ENCODE measurements around the gene SCAPER.
"Not testable (repeated sequence)": the region's sequence is repeated elsewhere in the genome, so short reads cannot be mapped to it uniquely, and the experiment has no call there.

Gene SCAPER

DNA sequence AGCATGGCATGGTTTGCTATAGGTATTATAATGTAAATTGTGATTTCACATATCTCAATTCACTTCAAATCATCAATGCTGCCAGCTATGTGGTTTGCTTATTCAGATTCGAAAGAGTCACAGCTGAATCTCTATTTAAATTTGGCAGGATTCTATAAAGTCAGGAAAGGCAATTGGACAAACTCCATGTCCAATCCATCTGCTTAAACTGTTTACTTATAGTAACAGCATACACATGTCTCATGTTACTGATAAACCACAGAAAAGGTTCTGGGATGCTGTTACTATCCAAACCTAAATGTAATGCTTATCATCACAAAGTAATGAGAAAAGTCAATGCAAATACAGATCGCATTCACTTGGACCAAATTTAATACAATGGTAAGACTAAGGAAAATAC is 338.9 kb downstream of the SCAPER start:
- no peak for DNase-seq

DNA sequence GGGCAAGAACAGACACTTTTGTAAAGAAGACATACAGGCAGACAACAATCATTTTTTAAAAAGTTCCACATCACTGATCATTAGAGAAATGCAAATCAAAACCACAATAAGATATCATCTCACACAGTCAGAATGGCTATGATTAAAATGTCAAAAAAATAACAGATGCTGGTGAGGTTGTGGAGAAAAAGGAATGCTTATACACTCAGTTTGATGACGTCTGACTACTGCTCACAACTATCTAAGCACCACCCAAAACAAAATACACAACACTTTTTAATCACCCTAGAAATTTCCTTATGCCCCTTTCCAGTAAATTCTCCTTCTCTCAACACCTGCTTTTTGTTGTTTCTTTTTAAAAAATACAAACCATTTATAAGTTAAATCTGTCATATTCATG is 339.8 kb downstream of the SCAPER start:
- no peak for DNase-seq

DNA sequence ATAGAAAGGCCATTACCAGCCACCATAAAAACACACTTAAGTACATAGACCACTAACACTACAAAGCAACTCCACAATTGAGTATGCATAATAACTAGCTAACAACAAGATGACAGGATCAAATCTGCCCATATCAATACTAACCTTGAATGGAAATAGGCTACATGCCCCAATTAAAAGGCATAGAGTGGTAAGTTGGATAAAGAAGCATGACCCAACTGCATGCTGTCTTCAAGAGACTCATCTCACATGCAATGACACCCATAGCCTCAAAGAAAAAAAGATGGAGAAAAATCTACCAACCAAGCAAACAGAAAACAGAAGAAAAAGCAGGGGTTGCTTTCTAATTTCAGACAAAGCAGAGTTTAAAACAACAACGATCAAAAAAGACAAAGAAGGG is 349.9 kb downstream of the SCAPER start:
- DNase-seq: no peak

DNA sequence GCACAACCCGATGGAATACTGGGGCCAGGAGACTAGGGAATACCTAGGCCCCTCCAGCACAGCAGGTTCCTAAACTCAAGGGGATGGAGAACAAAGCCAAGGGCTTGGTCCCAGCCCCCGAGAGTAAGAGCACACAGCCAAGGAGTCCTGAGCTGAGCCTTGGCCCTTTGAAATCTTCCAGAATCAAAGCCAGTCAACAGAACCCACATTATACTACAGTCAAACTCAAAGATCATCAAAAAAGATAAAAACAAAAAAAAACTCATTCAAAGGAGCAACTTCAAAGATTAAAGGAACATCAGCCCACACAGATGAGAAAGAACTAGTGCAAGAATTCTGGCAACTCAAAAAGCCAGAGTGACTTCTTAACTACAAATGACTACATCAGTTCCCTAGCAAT is 351.6 kb downstream of the SCAPER start:
- DNase-seq: no peak

DNA sequence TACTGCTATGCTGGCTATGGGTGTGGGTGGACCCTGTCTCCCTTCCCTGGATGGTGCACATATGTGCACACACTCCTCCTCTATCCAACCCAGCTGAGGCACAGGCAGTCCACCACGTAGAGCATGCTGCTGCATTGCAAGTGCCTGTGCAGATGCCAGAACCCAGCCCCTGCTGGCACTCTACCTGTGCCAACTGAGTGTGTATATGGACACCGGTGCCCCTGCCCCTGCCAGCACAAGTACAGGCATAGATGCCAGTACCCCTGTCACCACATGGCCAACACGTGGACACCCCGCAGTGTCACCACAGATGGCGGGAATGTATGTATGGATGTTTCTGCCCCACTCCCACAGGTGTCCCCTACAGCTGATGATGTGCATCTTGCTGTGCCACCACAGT is 352.0 kb downstream of the SCAPER start:
- no peak for DNase-seq

DNA sequence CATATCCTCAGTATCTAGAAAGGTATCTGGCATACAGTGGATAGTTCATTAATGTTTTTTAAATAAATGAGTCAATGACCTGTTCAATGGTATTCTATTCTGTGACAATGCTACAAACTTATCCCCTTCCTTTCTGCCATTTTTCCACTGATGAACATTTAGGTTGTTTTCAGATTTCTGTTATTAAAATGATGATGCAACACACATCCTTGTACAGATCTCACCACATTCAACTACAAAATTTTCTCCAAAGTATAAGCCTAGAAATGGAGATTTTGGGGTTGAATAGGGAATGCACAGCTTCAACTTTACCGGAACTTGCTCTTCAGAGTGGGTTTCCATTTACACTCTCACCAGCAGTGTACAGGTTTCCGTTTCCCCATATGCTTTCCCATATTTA is 358.3 kb downstream of the SCAPER start:
- DNase-seq: no peak

DNA sequence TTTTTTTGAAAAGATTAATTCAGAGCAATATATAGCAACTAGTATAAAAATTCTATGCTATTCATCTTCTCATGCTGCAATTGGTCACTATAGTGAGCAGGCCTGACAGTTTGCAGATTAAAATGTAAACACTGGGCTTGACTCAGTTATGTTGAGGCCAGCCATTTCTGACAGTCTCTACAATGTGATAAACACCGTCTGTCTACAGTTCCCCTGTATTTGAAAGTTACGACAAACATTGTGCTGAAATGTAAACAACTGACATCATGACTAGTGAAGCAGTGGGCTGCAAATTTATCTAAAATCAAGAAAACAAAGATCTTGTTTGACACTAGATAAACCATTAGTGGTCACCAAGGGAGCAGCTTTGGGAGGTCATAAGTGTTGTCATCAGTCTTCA is 371.1 kb downstream of the SCAPER start:
- no peak for DNase-seq

DNA sequence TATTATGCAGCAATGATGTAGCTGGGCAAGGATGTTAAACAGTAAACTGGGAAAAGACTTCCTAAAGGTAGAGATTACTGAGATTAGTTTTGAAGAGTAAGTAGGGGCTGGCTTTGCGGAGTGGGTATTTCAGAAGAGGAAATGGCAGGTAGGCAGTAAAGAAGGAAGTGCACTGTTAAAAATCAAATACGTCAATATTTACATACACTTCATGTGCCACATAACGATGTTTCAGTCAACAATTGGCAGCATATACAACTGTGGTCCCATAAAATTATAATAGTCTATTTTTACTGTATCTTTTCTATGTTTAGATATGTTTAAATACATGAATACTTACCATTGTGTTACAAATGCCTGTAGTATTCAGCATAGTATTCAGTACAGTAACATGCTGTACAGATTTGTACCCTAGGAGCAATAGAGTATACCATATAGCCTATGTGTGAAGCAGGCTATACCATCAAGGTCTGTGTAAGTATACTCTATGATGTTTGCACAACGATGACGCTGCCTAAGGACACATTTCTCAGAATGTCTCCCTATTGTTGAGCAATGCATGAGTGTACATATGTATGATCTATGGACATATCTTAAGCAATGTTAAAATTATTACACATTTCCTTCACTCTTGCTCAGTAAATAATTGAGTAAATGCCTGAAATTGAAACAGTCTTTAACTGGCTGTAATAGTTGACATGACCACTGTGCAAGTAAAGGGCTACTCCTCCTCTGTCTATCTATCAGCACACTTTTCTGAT is 371.9 kb downstream of the SCAPER start:
- peak; percentile 5 for DNase-seq

DNA sequence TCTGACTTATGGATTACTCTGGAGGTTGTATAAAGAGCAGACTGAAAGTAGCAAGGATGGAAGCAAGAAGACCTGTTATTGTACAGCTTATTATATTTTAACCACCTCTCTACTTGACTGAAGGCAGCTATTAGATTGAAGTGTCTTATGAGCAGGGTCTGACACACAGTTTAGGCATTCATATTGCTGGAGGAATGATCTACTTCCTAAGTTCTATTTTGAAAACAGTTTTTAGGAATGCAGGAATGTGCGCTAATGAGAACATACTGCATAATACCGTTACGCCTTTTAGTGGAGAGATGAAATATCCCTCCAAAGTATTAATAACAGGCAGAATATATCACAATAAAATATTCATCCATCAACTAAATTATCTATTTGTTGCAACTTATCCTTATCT is 375.2 kb downstream of the SCAPER start:
- DNase-seq: no peak

DNA sequence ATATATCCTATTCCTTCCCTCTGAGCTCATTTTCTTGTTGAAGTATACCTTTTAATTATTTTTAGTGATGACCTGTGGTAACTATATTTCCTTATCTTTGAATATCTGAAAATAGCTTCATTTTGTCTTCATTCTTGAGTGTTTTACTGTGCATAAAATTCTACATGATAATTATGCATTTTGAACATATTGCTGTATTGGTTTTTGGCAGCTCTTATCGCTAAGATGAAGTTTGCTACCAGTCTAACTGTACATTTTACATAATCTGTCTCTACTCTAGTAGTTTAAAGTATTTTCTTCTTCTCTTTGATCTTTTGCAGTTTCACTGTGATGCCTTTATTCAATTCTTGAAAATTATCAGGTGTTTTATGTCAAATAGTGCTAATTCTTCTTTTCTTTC is 379.0 kb downstream of the SCAPER start:
- DNase-seq: no peak

DNA sequence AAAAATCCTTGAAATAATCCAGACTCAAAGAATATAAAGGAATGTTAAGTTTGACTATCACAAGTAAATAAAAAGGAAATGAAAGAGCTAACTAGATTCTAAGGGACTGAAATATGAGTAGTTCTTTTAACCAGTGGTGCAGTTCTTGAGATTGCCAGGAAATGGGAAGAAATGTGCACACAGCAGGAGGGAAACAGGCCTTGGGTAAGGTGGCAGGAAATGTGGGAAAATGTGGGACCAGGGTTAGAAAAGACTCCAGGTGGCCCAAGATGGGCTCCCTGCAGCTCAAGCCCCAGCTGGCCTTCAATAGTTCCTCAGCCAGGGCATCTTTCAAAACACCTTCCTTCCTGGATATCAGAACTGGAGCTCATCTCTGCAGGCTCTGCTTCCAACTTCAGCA is 387.2 kb downstream of the SCAPER start:
- DNase-seq: no peak

DNA sequence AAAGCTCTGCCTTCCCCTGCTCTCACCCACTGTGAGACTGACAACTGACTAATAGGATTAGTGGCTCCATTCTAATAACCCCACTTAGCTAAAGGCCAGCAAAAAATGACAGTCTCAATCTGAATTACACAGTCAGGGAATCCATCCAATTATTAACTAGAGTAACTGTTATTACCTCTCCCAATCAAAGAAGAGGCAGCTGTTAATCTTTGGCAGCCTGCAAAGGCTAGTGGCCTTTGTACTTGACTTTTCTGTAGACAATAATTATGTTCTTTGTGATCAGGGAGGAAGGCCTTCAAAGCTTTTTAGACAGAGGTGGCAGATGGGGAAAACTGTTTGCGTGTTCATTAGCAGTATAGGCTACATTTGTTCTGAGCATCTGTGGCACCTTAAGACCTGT is 390.9 kb downstream of the SCAPER start:
- DNase-seq: no peak

DNA sequence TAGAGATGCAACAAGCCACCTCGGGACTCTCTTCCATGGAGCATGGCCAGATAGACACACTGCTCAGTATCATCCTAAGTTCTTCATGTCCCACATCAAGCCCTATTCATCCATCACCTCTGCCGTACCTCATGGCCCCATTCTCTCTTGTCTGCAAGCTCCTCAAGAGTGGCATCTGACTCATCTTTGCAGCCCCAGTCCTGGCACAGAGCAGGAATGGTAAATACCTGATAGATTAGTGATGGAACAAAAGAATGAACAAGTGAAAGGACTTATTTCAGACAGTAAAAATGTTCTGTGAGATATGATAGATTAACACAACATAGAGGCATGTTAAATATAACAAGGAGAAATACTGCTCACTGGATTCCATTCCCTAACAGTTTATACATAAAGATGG is 392.2 kb downstream of the SCAPER start:
- no peak for DNase-seq

DNA sequence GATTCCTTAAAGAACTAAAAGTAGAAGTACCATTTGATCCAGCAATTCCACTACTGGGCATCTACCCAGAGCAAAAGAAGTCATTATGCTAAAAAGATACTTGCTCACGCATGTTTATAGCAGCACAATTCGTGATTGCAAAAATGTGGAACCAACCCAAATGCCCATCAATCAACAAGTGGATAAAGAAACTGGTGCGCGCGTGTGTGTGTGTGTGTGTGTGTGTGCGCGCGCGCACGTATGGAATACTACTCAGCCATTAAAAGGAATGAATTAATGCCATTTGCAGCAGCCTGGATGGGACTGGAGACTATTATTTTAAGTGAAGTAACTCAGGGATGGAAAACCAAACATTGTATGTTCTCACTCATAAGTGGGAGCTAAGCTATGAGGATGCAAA is 394.5 kb downstream of the SCAPER start:
- not testable (repeated sequence) for DNase-seq

DNA sequence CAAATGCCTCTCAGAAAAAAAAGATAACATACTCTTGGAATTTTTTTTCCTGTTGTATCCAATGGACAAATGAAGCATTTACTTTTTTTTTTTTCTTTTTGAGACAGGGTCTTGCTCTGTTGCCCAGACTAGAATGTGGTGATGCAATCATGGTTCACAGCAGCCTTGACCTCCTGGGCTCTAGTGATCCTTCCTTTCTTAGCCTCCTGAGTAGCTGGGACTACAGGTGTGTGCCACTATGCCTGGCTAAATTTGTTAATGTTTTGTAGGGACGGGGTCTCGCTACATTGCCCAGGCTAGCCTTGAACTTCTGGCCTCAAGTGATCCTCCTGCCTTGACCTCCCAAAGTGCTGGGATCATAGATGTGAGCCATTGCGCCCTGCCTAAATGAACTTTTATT is 401.3 kb downstream of the SCAPER start:
- DNase-seq: no peak

DNA sequence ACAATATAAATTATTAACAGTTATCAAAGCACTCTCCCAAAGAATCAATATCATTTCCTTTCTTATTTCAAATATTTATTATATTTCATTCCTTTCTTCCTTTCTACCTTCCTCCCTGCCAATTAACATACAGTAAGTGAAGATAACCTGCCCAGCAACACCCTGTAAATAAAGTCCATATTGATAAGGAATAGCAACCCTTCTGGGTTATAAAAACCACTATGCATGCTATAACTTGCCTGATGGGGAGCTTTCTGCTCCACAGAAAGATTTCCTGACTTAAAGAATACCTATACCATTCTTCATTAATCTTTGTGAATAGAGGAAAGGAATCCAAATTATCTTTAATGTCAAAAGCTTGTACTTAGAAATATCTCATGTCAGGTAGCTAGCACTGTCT is 402.0 kb downstream of the SCAPER start:
- DNase-seq: no peak

DNA sequence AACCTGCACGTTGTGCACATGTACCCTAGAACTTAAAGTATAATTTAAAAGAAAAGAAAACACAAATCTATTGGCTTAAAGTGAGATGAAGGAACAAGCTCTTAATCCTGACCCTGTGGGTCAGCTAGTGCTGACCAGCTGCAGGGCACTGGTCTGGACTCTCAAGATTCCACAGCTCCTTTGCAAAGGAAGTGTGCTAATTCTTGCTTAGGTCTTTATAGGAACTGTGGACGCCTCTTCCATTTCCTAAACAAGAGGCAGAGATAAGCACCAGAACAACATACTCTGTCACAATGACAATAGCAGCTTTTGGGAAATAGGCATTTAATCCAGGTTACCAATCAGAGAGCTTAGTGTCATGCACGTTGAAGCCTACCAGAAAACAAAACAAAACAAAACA is 402.5 kb downstream of the SCAPER start:
- no peak for DNase-seq

DNA sequence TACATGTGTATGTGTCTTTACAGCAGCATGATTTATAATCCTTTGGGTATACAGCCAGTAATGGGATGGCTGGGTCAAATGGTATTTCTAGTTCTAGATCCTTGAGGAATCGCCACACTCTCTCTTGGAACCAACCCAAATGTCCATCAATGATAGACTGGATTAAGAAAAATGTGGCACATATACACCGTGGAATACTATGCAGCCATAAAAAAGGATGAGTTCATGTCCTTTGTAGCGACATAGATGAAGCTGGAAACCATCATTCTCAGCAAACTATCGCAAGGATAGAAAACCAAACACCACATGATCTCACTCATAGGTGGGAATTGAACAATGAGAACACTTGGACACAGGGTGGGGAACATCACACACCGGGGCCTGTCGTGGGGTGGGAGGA is 403.0 kb downstream of the SCAPER start:
- not testable (repeated sequence) for DNase-seq

DNA sequence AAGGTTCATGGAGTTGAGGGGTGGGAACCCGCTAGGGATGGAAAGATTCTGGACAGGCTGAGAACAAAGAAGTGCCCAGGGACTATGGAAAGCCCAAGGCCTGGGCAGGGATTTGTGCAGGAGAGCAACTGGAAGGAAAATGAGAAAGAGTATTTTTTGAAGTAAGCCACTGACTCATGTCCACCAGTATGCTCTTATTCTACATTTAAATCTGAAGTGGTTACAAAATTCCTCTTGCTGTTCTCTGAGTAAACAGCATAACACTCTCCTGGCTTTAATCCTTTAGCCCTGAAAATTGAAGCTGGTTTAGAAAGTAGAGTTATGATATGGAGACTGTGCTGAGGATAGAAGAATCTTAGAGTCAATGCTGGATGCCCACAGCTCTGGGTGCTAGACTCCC is 403.4 kb downstream of the SCAPER start:
- DNase-seq: no peak

DNA sequence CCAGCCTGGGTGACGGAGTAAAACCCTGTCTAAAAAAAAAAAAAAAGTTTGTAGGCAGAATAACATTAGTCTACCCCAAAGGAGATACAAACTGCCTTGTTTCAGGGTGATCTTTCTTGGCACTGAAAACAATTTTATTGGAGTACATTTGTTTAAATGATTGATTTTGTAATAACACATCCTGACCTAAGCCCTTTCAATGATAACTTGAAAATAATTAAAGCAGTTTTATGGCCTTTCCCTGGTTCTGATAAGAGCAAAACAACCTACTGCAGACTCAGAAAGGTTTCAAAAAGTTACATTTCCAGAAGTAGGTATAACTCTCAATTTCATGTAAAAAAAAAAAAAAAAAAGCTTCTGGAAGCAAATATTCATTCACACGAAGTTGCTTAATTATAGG is 404.1 kb downstream of the SCAPER start:
- DNase-seq: no peak

DNA sequence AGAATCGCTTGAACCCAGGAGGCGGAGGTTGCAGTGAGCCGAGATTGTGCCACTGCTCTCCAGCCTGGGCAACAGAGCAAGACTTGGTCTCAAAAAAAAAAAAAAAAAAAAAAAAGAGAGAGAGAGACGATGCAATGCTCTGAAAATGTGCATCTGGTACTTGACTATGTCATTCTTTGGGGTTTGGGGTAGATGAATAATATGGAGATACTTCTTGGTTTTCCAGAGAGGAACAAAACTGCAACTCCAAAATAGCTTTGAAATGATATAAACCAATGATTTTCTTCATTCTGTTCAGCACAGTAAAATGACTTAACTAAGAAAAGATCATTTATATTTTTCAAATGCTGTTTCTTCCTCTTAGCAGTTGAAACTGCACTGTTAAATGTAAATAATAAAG is 409.7 kb downstream of the SCAPER start:
- DNase-seq: no peak

DNA sequence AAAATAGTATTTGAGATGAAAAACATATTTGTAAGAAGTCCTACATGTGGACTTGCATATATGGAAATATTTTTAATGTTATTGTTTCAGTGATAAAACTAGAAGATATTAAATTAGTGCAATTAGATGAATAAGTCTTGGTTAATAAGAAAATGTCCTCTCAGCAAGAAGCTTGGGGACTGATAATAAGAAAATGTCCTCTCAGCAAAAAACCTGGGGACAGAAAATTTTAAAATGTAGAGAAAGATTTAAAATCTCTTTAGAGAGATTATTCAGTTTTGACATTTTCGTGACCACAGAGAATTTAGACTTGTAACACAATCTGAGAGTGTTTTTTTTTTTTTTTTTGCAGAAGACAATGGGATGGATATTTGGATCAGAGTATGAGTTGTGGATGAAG is 412.6 kb downstream of the SCAPER start:
- no peak for DNase-seq

DNA sequence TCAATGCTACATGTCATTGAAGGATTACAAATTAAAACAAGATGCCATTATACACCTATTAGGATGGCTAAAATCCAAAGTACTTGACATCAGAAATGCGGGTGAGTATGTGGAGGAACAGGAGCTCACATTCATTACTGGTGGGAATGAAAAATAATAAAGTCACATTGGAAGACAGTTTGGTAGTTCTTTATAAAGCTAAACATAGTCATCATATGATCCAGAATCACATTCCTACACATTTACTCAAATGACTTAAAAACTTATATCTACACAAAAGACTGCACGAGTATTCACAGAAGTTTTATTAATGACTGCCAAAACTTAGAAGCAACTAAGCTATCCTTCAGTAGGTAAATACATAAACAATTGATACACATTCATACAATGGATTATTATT is 421.4 kb downstream of the SCAPER start:
- DNase-seq: no peak

DNA sequence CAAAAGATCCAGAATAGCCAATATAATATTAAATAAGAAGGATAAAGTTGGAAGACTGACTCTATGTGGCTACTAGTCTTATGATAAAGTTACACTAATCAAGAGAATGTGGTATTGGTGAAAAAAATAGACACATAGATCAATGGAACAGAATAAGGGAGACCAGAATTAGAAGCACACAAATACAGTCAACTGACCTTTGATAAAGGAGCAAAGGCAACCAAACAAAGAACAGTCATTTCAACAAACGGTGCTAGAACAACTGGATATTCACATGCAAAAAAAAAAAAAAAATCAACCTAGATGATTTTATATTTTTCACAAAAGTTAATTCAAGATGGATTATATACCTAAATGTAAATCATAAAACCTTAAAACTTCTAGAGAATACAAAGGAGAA is 422.1 kb downstream of the SCAPER start:
- no peak for DNase-seq

DNA sequence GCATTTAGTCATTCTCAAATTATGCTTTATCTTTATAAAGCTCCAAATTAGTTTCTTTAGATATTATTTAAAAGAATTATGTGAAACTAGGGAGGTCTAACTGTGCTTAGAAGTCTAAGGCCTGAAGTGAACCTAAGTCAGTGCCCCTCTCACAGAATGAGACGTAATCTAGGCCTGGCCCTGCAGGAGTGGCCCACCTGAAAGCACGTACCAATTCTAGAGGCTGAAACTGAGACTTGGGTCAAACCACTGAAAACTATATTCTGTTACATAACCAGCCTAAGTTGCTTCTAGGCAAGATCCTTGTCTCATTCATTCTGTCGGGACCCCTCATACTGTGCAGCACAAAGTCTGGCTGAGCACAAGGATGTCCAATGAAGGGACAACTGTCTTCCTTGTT is 424.9 kb downstream of the SCAPER start:
- DNase-seq: no peak

DNA sequence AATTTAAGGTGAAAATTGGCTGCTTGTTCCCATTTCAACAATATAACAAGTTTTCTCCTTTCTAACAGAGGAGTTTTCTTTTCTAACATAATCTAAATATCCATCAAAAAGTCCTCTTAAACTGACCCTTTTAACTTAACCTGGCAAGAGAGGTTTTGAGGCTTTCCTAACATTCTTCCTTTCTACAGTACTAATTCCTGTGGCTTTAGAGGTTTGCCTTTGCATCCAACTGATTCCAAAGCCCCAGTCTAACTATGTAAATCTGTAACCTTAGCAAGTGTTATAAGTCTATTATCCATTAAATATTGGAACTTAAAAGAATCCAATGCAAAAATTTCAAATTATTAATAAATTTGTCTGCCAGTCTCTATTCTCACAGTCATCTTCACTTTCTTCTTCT is 434.4 kb downstream of the SCAPER start:
- no peak for DNase-seq

All from NK-92 treated with Interleukin-12 subunit alpha and Interleukin-12 subunit beta, amount 100 ng/mL, for 24 hours (cell line).